ENCODE results near the gene CLASP1. TPM values are rescaled to one million over a fixed set of nuclear protein-coding genes. Genes with fewer than 3 reads are reported as not detected.
"Not testable (repeated sequence)": the region's sequence is repeated elsewhere in the genome, so short reads cannot be mapped to it uniquely, and the experiment has no call there.

The CLASP1 gene
- total and polyA plus RNA-seq, 3 donors from 2014 or later = 43.8 to 130 (median 103) TPM

- H3K4me1 ChIP-seq = no peaks in the 10 kb centered on the region
- H3K27me3 ChIP-seq = no peaks in the 10 kb centered on the region
- no peak for TF ChIP-seq POLR2A (IDR thresholded peaks at IDR 0.05)
- TF ChIP-seq CTCF (IDR thresholded peaks at IDR 0.05) = no peak
- intact Hi-C loops (cut with DNase I; ENCODE audit: low total_unique reads) = no loop called here
- DNase-seq = no peak
- no peaks in the 10 kb centered on the region for H3K9me3 ChIP-seq
- 71 to 80% methylated on average over 12 of the region's 12 CpGs for WGBS, 2 donors
- H3K36me3 ChIP-seq (ENCODE audit: low read depth, missing control alignments) = no peaks in the 10 kb centered on the region
- no peak overlapping the region for H3K27ac ChIP-seq
- H3K4me3 ChIP-seq = no peak overlapping the region
These were observed 315.3 kb downstream of the CLASP1 start for GRCh38 chr2:121333834-121334558.

GRCh38 chr2:121333231-121333630 is 316.0 kb downstream of the CLASP1 start:
- no peak overlapping the region for H3K4me3 ChIP-seq
- intact Hi-C loops (cut with DNase I; ENCODE audit: low total_unique reads) = no loop called here
- TF ChIP-seq POLR2A (IDR thresholded peaks at IDR 0.05) (no peak), CTCF (IDR thresholded peaks at IDR 0.05) (no peak)
- no peaks in the 10 kb centered on the region for H3K27me3 ChIP-seq
- H3K9me3 ChIP-seq = no peaks in the 10 kb centered on the region
- H3K4me1 ChIP-seq = no peaks in the 10 kb centered on the region
- no peak overlapping the region for H3K27ac ChIP-seq
- H3K36me3 ChIP-seq (ENCODE audit: low read depth, missing control alignments) = no peaks in the 10 kb centered on the region
- DNase-seq = no peak
- 67 to 76% methylated on average over 15 to 17 of the region's 17 CpGs for WGBS, 2 donors

GRCh38 chr2:121331324-121331723 is 317.9 kb downstream of the CLASP1 start:
- H3K27ac ChIP-seq; H3K4me3 ChIP-seq; DNase-seq; H3K9me3 ChIP-seq; intact Hi-C loops (cut with DNase I; ENCODE audit: low total_unique reads); H3K36me3 ChIP-seq (ENCODE audit: low read depth, missing control alignments); H3K27me3 ChIP-seq; H3K4me1 ChIP-seq: not testable (repeated sequence)
- WGBS, 2 donors = 85 to 93% methylated on average over 8 of the region's 8 CpGs

- DNase-seq = no peak
- H3K9me3 ChIP-seq = no peaks in the 10 kb centered on the region
- TF ChIP-seq CTCF (IDR thresholded peaks at IDR 0.05) (no peak), POLR2A (IDR thresholded peaks at IDR 0.05) (no peak)
- no peak overlapping the region for H3K27ac ChIP-seq
- intact Hi-C loops (cut with DNase I; ENCODE audit: low total_unique reads) = no loop called here
- no peak overlapping the region for H3K4me3 ChIP-seq
- WGBS, 2 donors = 92% methylated on average over 15 of the region's 15 CpGs
- no peaks in the 10 kb centered on the region for H3K27me3 ChIP-seq
- H3K36me3 ChIP-seq (ENCODE audit: low read depth, missing control alignments) = no peaks in the 10 kb centered on the region
- no peaks in the 10 kb centered on the region for H3K4me1 ChIP-seq
These were observed 318.3 kb downstream of the CLASP1 start for GRCh38 chr2:121330921-121331320.

GRCh38 chr2:121329786-121330185 is 319.5 kb downstream of the CLASP1 start:
- 95 to 98% methylated on average over 6 of the region's 6 CpGs for WGBS, 2 donors
- Histone ChIP-seq H3K9me3 (no peaks in the 10 kb centered on the region), H3K4me1 (no peaks in the 10 kb centered on the region), H3K36me3 (ENCODE audit: low read depth, missing control alignments) (no peaks in the 10 kb centered on the region), H3K4me3 (no peak overlapping the region), H3K27ac (no peak overlapping the region), H3K27me3 (no peaks in the 10 kb centered on the region)
- TF ChIP-seq POLR2A (IDR thresholded peaks at IDR 0.05) (no peak), CTCF (IDR thresholded peaks at IDR 0.05) (no peak)
- intact Hi-C loops (cut with DNase I; ENCODE audit: low total_unique reads) = no loop called here
- no peak for DNase-seq
